GM12878 (cell line): Measurements from ENCODE around the gene MAGI1. TPM values are rescaled to one million over a fixed set of nuclear protein-coding genes. Genes with fewer than 3 reads are reported as not detected.

ENCODE experiments used
- ATAC-seq: fragments of 200-7000 bp; cut with Tn5 transposase; 3 replicates; pipeline ENCODE4 v1.9.1; 2020; ENCODE audit warnings: mild to moderate bottlenecking, moderate library complexity
- BruUV-seq: library from RNA; stranded (reverse); fragments of 400-500 nt; replicated peaks from 2 replicates; lab custom pipeline; 2021; lab: Mats Ljungman, UMichigan
- CTCF ChIA-PET: fragments of 300-600 bp; sonication (Branson Sonifier 250); formaldehyde crosslinking; extraction: SDS; loops from one replicate; lab custom pipeline; 2021; ENCODE audit warnings: inconsistent platforms; lab: Yijun Ruan, JAX
- POLR2A ChIA-PET: fragments of 350-600 bp; formaldehyde crosslinking; extraction: SDS; loops from one replicate; lab custom pipeline; 2021; ENCODE audit warnings: inconsistent platforms; lab: Charles Lee
- RAD21 ChIA-PET: fragments of 300-600 bp; sonication (Branson Sonifier 250); formaldehyde crosslinking; loops from one replicate; lab custom pipeline; 2023; ENCODE audit warnings: antibody characterized with exemption; ENCODE audit not compliant: unreplicated experiment; lab: Charles Lee
- SMC1A ChIA-PET: fragments of 300-600 bp; sonication (Branson Sonifier 250); formaldehyde crosslinking; loops from one replicate; lab custom pipeline; 2023; ENCODE audit not compliant: unreplicated experiment, uncharacterized antibody; lab: Charles Lee
- DNase-seq: peaks from one replicate; pipeline ENCODE4 v3.0.0-alpha.2; 2011; ENCODE audit warnings: low read depth, low spot score
- FAIRE-seq: peaks from 3 replicates; lab custom pipeline; 2011; peaks lifted over from hg19 to GRCh38; lab: Jason Lieb, UNC
- H2AFZ ChIP-seq: 2 replicates; pipeline ENCODE4 v1.6.0; 2011; ENCODE audit warnings: low read depth, low read length, control low read depth; ENCODE audit not compliant: control insufficient read depth
- H3K27ac ChIP-seq: 2 replicates; pipeline ENCODE4 v1.5.1; 2011; ENCODE audit warnings: control low read depth; ENCODE audit not compliant: control insufficient read depth, insufficient read depth
- H3K27me3 ChIP-seq, 2 experiments: replicated peaks in 1 of 2; 2 replicates each; pipeline versions ENCODE4 v1.6.0 to v1.6.1; 2011; ENCODE audit warnings: low read length in 1 of 2; ENCODE audit not compliant: control insufficient read depth in 2 of 2, insufficient read depth in 2 of 2
- H3K36me3 ChIP-seq, 2 experiments: 2 replicates each; pipeline ENCODE4 v1.5.1; 2011; ENCODE audit warnings: low read length in 1 of 2; ENCODE audit not compliant: control insufficient read depth in 2 of 2, insufficient read depth in 2 of 2
- H3K4me1 ChIP-seq: 2 replicates; pipeline ENCODE4 v1.6.1; 2011; ENCODE audit warnings: mild to moderate bottlenecking, low read length, moderate library complexity, mixed read lengths; ENCODE audit not compliant: control insufficient read depth, insufficient read depth
- H3K4me2 ChIP-seq: 2 replicates; pipeline ENCODE4 v1.6.0; 2011; ENCODE audit warnings: control low read depth; ENCODE audit not compliant: control insufficient read depth, insufficient read depth
- H3K4me3 ChIP-seq: fragments of 200-600 bp; sonication (generic); 2 replicates; pipeline ENCODE4 v1.5.1; 2016
- H3K79me2 ChIP-seq: 2 replicates; pipeline ENCODE4 v1.6.0; 2011; ENCODE audit warnings: low read length; ENCODE audit not compliant: control insufficient read depth, insufficient read depth
- H3K9ac ChIP-seq: 2 replicates; pipeline ENCODE4 v1.8.0; 2011; ENCODE audit warnings: low read length, control low read depth, mixed read lengths; ENCODE audit not compliant: control insufficient read depth, insufficient read depth
- H3K9me3 ChIP-seq: replicated peaks from 3 replicates; pipeline ENCODE4 v1.5.1; 2011; ENCODE audit warnings: mild to moderate bottlenecking, low read length; ENCODE audit not compliant: control insufficient read depth, insufficient read depth
- H4K20me1 ChIP-seq: 2 replicates; pipeline ENCODE4 v1.6.0; 2011; ENCODE audit not compliant: control insufficient read depth, insufficient read depth
- CBFB ChIP-seq: IDR thresholded peaks from 2 replicates; pipeline ENCODE4 v1.6.1; 2016; ENCODE audit warnings: antibody characterized with exemption, low read depth
- KLF5 ChIP-seq: fragments of 450-650 bp; IDR thresholded peaks from 2 replicates; pipeline ENCODE4 v1.6.1; 2014; ENCODE audit warnings: mild to moderate bottlenecking; ENCODE audit not compliant: partially characterized antibody
- MLLT1 ChIP-seq: fragments of 450-650 bp; IDR thresholded peaks from 2 replicates; pipeline ENCODE4 v1.6.1; 2016; ENCODE audit warnings: mild to moderate bottlenecking
- RB1 ChIP-seq: fragments of 450-650 bp; formaldehyde crosslinking; IDR thresholded peaks from 2 replicates; pipeline ENCODE4 v1.6.1; 2017; ENCODE audit warnings: mild to moderate bottlenecking, borderline replicate concordance
- SREBF2 ChIP-seq: IDR thresholded peaks from 2 replicates; pipeline ENCODE4 v1.6.1; 2012; ENCODE audit warnings: mild to moderate bottlenecking, low read length
- SUZ12 ChIP-seq: fragments of 200-600 bp; sonication (generic); IDR thresholded peaks from one replicate; pipeline ENCODE4 v1.6.1; 2018; ENCODE audit warnings: antibody characterized with exemption, mild to moderate bottlenecking; ENCODE audit not compliant: unreplicated experiment
- YY1 ChIP-seq: IDR thresholded peaks from 2 replicates; pipeline ENCODE4 v1.6.1; 2011; ENCODE audit warnings: low read depth, mild to moderate bottlenecking, low read length
- ZZZ3 ChIP-seq: IDR thresholded peaks from 2 replicates; pipeline ENCODE4 v1.6.1; 2011; ENCODE audit warnings: low read depth; ENCODE audit not compliant: control insufficient read depth, insufficient read length
- WGBS: methylation state at CpG from one replicate; pipeline ENCODE4 v1.1.6; 2016; ENCODE audit warnings: low lambda C conversion rate; ENCODE audit not compliant: insufficient replicate concordance, insufficient coverage; ENCODE audit errors: missing lambda C conversion rate; 5-methylcytosine and 5-hydroxymethylcytosine counted together
- in situ Hi-C: fragments of 300-500 bp; cut with MboI; formaldehyde crosslinking; loops from 9 replicates; pipeline ENCODE4 v1.14.3; 2018; ENCODE audit warnings: mixed read lengths
- intact Hi-C: fragments of 100-400 bp; cut with micrococcal nuclease; formaldehyde crosslinking; loops from one replicate; pipeline ENCODE4 v1.14.2; 2022; ENCODE audit not compliant: unreplicated experiment
- polyA plus RNA-seq, 11 experiments: library from polyadenylated mRNA; depleted of rRNA in 4 of 11; unstranded in 6 of 11; stranded (reverse) in 5 of 11; fragments of >200 nt; fragmentation: Nextera tagmentation in 4 of 11; fragmentation: Illumina TruSeq in 1 of 11; extraction: Ambion mirVana in 4 of 11; extraction: Trizol in 1 of 11; gene quantifications; 1 replicate in 1 of 11; 2 replicates in 10 of 11; pipeline versions ENCODE4 v1.2.1 to v1.2.3, GENCODE V29; 2011 to 2016; ENCODE audit warnings: inconsistent platforms in 2 of 11, missing spikeins in 2 of 11, low read depth in 1 of 11
- total RNA-seq, 4 experiments: library from RNA; depleted of rRNA in 3 of 4; stranded (reverse); fragments of >200 nt in 3 of 4; fragmentation: Illumina TruSeq in 1 of 4; extraction: Trizol in 1 of 4; gene quantifications; 2 replicates each; pipeline versions ENCODE4 v1.2.1 to v1.2.3, GENCODE V29; 2013 to 2021
- TF ChIP-seq, protein P1 (sequence below): IDR thresholded peaks from 2 replicates; pipeline ENCODE4 v1.6.1; 2012; ENCODE audit warnings: low read depth, low read length, improper control_type of control experiment
- TF ChIP-seq, protein P2 (sequence below): fragments of 450-650 bp; formaldehyde crosslinking; IDR thresholded peaks from 2 replicates; pipeline ENCODE4 v1.5.0; 2022; ENCODE audit warnings: mild to moderate bottlenecking, missing genetic modification characterization

Gene MAGI1
- total and polyA plus RNA-seq, 10 of the 15 experiments (the other 5 are each of a cell fraction or from before 2014, with no cell fraction given) = 0.02 to 3.3 (median 0.29) TPM; not detected in 1

DNA sequence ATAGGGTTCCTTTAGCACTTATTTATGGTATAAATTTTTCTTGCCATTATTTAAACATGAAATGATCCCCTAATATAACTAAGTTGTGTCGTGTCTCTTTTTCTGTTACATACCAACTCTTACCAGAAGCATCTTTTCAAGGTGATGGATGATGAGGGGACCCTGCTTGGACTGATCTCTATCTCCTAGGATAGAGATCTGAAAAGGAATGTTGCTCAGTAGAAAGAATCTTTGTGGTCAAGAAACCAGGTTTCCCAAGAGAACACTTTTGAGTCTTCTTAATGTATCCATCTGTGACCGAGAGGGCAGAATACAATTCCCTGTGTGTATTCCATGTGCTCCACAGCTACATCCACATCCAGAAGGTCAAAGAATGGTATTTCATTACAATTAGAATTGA is 409.7 kb downstream of the MAGI1 start:
- no peaks in the 10 kb centered on the region for H3K9me3 ChIP-seq
- TF ChIP-seq ZZZ3 (no peak), YY1 (no peak), KLF5 (no peak), CBFB (no peak), SUZ12 (no peak), SREBF2 (no peak), MLLT1 (no peak), RB1 (no peak)
- TF ChIP-seq, protein P1, sequence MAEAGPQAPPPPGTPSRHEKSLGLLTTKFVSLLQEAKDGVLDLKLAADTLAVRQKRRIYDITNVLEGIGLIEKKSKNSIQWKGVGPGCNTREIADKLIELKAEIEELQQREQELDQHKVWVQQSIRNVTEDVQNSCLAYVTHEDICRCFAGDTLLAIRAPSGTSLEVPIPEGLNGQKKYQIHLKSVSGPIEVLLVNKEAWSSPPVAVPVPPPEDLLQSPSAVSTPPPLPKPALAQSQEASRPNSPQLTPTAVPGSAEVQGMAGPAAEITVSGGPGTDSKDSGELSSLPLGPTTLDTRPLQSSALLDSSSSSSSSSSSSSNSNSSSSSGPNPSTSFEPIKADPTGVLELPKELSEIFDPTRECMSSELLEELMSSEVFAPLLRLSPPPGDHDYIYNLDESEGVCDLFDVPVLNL = no peak
- TF ChIP-seq, protein P2, sequence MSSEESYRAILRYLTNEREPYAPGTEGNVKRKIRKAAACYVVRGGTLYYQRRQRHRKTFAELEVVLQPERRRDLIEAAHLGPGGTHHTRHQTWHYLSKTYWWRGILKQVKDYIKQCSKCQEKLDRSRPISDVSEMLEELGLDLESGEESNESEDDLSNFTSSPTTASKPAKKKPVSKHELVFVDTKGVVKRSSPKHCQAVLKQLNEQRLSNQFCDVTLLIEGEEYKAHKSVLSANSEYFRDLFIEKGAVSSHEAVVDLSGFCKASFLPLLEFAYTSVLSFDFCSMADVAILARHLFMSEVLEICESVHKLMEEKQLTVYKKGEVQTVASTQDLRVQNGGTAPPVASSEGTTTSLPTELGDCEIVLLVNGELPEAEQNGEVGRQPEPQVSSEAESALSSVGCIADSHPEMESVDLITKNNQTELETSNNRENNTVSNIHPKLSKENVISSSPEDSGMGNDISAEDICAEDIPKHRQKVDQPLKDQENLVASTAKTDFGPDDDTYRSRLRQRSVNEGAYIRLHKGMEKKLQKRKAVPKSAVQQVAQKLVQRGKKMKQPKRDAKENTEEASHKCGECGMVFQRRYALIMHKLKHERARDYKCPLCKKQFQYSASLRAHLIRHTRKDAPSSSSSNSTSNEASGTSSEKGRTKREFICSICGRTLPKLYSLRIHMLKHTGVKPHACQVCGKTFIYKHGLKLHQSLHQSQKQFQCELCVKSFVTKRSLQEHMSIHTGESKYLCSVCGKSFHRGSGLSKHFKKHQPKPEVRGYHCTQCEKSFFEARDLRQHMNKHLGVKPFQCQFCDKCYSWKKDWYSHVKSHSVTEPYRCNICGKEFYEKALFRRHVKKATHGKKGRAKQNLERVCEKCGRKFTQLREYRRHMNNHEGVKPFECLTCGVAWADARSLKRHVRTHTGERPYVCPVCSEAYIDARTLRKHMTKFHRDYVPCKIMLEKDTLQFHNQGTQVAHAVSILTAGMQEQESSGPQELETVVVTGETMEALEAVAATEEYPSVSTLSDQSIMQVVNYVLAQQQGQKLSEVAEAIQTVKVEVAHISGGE (CRISPR knock-in tag) = no peak
- H3K36me3 ChIP-seq = no peaks in the 10 kb centered on the region
- H3K4me3 ChIP-seq = no peak overlapping the region
- no TSS peak for BruUV-seq
- H3K4me2 ChIP-seq = no peak overlapping the region
- H3K27ac ChIP-seq = no peak overlapping the region
- intact Hi-C loops = no loop called here
- DNase-seq (no peak), ATAC-seq (no peak), FAIRE-seq (no peak)
- H4K20me1 ChIP-seq = no peaks in the 10 kb centered on the region
- SMC1A ChIA-PET = no interaction called here
- no peaks in the 10 kb centered on the region for H3K79me2 ChIP-seq
- CTCF ChIA-PET = no interaction called here
- in situ Hi-C loops = no loop called here
- H3K27me3 ChIP-seq = no peaks in the 10 kb centered on the region
- no peak overlapping the region for H3K9ac ChIP-seq
- POLR2A ChIA-PET = no interaction called here
- H3K4me1 ChIP-seq = no peaks in the 10 kb centered on the region
- RAD21 ChIA-PET = no interaction called here
- no peak overlapping the region for H2AFZ ChIP-seq
- WGBS = 13% methylated on average over 2 of the region's 2 CpGs
